ENCODE measurements around the gene FAM50B. TPM values are rescaled to one million over a fixed set of nuclear protein-coding genes. Genes with fewer than 3 reads are reported as not detected.

FAM50B gene
- total RNA-seq, 1 donor from 2014 or later: 10.7 TPM

DNA sequence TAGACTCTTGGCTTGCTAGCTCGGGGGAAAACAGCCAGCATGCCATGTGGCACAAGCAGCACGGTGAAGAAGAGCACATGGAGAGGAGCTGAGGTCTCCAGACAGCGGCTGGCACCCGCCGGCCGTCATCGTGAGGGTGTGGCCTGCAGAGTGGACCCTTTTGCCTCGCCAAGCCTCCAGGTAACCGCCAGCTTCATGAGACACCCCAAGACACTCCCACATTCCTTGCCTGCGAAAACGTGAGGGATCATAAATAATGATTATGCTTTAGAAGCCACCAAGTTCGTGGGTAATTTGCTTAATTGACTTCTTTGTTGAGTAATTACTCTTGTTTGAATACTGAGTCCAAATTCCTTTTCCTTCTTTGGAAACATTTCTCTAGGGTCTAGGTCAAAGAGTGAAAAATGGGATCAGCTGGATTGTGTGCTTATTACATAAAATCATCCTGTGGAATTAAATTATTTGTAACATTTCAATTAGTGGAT lies 23.2 kb downstream of the FAM50B start:
- no peak for DNase-seq (ENCODE audit: low spot score)

DNA sequence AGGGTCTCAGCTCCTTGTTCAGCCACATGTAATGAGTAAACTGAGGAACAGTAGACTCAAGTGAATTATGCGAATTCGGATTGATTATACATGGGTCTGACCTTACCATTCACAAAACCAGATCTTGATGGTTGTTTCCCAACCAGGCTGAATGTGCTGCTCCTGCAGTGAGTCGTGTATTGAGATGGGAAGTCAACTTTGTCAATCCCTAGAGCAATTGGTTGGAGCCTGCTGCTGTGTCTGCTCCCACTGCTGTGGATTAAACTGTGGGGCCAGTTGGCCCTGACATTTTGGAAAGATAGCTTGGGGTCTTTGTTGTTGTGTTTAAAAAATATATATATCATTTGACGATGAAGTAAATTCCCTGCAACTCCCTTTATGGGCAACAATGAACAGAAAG lies 23.9 kb downstream of the FAM50B start:
- DNase-seq (ENCODE audit: low spot score): no peak

DNA sequence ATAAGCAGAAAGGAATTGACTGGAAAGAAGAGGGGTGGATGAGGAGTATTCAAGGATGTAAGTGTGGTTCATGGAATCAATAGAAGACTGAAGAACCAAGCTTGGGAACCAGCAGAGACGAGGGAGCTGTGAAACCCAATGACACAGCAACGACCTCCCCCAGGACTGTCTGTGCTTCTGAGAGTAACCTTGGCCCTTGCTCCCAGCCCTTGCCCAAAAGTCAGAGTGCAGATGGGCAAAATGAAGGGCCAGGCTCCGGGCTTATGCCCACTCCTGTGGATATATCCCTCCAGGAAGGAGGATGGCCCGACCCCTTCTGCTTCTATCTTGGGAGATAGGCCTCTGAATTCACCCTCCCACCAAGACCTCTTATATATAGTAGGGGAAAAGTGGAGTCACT lies 24.9 kb downstream of the FAM50B start:
- DNase-seq (ENCODE audit: low spot score): no peak

DNA sequence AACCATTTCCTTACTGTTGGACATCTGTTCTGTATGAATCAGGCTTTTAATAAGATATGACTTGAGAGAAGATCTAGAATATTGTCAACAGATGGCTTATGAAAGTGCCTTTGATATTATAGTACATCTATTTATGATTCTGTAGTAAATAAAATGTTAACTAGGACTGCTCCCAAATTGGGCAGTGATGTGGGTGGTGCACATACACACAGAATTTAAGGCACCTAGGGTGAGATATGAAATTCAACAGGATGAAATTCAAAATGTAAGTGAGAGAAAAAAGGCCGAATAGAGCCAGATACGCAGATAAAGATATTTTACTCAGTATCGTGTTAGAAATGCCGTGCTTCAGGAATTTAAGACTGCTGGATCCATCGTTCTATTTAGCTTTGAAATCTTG lies 26.3 kb downstream of the FAM50B start:
- no peak for DNase-seq (ENCODE audit: low spot score)

DNA sequence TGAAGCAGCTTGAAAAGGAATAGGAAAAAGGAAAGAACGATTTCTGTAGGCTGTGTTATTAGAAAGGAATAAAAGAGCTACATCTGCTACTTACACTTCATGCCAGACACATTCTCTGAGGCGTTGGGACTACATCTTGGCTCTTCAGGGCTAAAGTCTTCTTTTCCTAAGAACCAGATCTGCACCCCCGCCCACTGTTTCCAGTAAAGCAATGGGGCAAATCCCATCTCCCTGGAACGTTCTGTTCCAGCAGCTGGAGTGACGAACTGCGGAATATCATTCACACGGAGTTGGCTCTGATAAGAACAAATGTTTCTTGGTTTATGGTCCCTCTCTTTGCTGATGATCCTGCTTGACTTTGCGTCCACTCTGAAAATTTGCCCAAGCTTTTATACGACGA lies 26.9 kb downstream of the FAM50B start:
- no peak for DNase-seq (ENCODE audit: low spot score)

DNA sequence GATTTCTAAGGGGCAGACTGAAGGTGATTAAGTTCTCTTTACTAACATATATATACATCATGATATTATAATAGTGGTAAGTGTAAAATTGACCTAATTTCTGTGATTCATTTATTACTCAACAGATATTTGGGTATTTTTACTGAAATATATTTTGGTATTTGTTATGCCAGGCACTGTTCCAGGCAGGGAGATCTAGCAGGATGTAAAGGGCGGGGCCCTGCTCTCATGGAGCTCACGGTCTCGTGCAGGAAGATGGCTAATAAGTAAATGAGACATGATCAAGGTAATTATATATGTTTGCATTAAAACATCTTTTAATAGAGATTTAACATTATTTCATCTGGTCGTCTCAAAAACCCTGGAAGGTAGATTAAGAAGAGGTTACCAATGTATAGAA lies 27.7 kb downstream of the FAM50B start:
- no peak for DNase-seq (ENCODE audit: low spot score)

DNA sequence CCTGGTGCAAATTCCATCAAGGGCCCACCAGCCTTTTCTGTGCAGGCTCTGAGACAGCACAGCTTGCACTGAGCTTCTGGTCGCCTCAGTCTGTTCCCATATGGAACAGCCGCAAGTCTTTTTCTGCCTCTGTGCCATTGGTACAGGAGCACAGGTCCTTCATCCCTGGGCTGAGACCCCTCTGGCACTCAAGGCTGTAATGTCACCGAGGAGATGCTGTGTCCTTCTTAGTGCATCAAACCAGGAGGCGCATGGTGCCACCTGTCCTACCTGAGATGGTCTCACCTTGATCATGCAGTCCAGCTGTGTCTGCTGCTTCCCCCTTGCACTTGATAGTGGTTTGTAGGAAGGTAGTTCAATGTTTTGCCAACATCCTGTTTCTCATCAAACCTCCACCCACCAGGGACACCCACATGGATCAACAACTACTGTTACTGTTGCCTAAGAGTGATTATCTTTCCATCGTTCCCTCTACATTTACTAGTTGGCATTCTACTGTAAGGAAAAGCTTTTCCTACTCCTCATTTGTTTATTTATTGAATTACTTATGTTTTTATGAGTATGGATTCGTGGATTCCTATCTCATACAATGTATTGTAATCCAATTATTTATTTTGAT lies 29.0 kb downstream of the FAM50B start:
- DNase-seq (ENCODE audit: low spot score): no peak

DNA sequence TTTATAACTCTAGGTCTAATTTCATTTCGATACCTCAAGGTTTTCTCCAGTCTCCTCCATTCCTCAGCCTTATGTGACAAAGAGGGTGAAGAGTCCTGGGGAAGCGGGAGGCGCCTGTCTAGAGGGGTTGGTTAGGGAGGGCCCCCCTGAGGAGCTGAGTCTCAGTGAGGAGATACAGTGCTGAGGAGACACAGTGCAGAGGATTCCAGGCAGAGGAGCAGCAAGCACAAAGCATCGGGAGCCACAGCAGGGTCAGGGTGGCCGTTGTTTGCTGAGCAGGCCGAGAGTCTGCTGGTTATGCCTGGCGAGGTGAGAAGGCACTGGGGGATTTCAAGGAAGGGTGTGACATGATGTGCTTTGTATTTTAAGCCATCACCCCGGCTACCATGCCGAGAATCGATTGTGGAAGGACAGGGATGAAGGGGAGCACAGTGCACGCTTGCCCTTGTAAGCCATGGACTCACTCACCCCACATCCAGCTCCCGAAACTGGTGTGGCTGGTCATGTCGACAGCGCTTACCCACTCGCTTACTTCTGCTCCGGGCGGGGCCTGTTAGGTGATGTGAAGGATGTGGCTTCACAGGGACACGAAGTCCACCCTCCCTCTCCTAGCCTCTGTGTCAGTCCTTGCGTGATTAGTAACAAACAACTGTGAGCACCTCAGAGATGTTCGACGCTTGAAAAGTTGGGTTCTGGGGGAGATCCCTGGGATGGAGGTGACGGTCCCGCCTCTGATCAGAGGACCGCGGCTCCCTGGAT lies 30.2 kb downstream of the FAM50B start:
- DNase-seq (ENCODE audit: low spot score): no peak

DNA sequence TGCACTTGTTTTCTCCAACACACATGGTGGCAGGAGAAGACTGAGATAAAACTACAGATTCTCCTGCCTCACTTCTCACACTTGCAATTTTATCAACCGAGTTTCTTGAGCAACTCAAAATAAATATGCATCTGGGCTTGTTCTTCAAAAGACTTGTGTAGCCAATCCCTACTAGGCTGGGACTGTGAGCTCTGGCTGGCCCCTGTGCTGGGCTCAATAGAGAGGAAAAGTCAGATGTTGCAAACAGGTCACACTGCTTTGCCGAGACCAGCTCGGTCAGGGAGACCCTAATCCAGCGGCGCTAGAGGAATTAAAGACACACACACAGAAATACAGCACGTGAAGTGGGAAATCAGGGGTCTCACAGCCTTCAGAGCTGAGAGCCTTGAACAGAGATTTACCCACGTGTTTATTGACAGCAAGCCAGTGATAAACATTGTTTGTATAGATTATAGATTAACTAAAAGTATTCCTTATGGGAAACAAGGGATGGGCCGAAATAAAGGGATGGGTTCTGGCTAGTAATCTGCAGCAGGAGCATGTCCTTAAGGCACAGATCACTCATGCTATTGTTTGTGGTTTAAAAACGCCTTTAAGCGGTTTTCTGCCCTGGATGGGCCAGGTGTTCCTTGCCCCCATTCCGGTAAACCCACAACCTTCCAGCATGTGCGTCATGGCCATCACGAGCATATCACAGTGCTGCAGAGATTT lies 32.7 kb downstream of the FAM50B start:
- DNase-seq (ENCODE audit: low spot score): no peak

DNA sequence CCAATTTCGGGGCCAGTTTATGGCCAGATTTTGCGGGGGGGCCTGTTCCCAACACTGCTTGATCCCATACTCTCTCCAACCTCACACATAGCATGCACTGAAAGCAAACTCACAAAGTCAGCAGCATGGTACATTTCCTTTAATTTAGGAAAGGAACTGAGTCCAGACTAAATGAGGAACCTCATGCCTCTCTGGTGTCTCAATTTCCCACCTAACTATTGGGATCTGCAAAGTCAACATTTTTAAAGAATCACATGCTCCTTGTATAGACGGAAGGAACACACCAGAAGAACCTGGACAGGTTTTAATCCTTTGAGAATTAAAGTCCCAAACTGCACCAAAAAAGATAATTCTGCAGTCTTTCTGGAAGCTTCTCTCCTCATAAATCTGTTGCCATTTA lies 33.3 kb downstream of the FAM50B start:
- DNase-seq (ENCODE audit: low spot score): no peak

DNA sequence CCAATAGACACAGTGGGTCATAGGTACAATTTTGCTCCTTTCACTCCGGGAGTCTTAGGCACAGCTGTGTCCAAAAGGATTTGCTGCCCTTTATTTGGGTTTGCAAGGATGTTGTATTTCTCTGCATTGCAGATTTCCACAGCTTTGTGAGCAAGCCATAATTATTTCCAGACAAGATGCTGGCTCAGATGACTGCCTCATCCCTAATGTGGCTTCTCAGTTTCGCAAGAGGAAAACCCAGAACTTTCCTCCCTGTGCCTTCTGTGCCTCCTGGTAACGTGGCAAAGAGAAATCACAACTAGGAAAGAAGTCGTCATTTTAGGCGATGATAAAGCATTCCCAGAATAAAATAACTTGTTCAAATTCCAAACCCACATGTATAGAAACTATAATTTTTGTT lies 33.7 kb downstream of the FAM50B start:
- no peak for DNase-seq (ENCODE audit: low spot score)

DNA sequence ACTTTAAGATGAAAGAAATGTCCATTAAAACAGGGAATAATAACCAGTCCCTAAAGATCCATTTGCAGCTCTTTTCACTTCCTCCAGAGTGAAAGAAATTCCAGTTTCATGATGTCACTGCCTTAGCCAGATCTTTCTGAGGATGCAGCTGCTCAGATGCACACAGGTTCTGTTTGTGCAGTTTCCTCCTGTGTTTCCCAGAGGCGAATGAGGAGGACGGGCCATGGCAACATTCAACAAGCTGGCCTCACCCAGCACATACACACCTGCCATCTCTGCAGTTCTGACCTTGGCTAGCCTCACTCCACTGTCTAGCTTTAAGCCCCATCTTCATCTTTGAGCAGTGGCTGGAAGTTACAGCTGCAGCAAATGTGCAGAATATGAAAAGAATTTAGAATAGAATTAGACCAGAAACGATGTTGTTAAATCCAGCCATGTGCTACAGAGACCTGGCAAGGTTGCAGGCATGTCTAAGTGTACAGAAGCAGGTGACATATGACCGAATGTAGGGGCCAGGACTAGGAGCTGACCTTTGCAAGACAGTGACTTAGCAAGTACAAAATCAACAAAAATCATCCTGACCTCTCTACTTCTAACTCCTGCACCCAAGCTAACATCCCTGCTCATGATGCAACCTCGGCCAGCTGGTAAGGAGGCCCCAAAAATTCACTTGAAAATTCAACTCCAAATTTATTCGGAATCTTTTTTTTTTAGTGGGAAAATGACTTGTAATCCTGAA lies 35.0 kb downstream of the FAM50B start:
- DNase-seq (ENCODE audit: low spot score): no peak

DNA sequence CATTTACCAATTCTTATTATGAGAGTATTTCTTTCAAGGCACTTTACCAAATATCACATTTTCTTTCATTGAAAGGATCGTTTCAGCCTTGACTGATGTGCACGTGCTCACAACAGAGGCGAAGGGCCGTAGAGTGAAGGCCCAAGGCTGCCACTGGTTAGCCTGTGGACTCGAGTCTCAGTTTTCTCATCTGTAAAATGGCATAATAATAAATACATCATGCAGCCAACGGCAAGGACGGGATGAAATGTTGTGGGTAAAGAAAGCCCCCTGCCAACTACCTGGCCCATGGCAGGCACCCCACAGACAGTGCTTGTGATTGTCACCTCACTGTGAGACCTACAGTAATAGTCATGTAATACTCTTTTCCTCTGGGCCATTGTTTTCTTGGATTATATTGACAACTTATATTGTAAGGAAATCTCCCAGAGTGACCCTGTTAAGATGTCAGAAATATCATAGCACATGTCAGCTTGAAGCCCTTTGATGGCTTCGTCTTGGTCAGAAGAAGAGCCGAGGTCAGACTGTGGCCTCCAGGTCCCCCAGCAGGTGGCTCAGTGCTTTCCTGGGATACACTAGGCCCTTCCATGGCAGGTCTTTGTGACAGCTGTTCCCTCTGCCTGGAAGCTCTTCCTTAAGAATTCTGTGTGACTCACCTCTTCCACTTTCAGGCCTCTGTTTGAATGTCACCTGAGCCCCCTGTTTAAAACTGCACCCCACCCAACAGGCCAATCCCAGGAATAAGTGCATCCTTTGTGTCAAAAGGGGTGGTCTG lies 36.3 kb downstream of the FAM50B start:
- DNase-seq (ENCODE audit: low spot score): no peak

DNA sequence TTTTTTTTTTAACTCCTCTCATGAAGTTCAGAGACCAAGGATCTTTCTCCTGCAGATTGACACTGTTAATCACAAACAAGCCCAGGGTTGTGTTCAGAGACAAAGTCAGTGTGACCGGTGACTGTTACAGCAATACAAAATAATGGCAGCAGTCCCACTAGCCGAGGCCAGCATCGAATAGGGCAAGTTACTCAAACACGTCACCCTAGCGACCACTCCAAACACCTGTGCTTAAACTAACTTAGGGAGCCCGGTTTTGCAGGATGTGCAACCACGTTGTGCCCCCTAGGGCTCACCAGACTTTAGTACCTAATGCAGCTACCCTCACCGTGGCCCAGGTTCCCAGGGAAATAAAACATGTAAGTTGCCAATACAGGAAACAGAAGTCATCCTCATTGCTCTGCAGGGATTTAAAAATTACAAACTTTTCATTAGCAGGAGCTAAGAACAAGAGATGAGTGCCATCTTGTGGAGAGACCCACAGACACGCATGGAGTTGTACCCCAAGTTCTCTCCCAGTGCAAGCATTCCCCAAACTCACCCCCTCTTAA lies 38.1 kb downstream of the FAM50B start:
- DNase-seq (ENCODE audit: low spot score): no peak

DNA sequence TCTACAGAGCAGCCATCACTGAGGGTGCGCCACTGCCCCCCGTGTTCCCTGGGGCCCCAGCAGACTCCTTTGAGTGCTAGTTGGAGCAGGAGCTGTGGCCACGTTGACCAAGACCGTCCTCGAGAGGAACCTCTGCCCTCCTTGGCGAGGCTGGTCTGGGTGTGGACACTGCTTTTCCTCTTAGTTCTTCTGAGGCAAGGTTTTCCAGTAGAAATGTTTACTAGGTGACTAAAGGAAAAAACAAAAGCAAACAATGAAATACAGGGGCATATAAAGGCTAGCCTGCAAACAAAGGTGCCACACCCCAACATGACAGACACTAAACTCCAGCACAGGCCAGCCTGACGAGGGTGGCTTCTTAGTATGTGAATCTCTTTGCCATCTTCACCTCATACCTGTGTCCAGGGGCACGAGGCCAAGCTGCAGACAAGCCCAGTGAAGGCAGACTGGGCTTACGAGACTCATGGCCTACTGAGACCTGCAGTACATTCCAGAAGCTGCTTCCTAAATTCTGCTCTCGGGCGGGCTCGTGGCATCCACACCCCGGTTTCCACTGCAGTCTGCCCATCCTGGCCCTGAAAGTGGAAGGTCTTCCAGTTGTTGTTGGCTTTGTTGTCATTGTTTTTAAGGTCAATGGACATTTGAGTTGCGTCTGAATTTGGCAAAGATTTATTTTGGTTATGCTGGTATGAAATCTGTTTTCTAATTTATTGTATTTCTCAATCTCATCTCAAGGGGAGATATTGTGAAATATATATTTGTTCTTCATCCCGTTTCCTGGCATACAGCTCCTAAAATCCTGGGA lies 39.2 kb downstream of the FAM50B start:
- DNase-seq (ENCODE audit: low spot score): no peak

DNA sequence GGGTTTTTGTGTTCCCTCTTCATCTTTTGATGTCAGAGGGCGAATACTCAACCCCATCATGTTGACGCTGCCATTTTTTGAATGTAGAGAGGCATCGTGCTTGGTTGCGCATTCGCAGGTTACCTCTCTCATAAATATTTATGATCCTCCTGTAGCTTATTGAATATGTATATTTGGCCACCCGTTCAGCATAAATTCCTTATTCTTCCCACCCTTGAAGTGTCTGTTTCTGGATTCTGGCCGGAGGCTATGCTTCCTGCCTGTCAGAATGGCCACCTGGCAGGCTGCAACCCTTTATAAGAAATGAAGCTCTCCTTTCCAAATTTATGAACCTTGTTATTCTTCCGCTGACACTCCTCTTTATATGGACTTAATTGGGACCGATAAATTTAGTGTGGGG lies 40.9 kb downstream of the FAM50B start:
- DNase-seq (ENCODE audit: low spot score): no peak

DNA sequence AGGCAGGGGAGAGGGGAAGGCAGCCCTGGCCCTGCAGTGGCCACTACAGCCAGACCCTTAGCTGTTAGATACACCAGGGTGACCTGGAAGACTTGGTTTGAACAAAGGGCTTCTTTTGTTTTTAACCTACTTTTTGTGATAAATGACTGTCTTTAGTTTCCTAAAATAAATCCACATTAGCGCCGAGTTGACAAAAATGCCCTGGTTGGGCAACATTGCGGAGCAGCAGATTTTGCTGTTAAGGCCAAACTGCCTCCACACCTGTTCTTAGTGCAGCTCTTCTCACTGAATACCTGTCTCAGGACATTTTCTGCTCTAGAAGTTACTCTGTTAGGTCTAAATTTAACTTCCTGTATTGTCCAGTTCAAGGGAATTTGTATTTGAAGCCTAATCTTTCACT lies 42.7 kb downstream of the FAM50B start:
- no peak for DNase-seq (ENCODE audit: low spot score)

DNA sequence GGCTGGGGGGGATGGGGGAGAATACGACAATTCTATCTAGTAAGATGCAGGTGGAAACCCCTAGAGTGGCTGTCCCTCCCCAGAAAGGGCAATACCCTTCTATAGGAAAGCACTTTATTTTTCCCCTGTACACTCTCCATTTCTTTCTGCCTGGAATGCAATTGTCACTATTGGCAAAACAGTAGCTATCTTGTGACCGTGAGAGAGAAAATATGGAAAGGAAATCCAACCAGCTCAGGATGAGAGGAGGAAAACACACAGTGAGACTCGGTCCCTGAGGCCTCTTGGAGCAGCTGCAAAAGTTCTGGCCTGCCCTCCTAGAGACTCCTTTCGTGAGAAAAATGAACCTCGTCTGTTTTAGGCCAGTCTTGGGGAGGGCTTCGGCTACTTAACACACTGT lies 43.4 kb downstream of the FAM50B start:
- no peak for DNase-seq (ENCODE audit: low spot score)

DNA sequence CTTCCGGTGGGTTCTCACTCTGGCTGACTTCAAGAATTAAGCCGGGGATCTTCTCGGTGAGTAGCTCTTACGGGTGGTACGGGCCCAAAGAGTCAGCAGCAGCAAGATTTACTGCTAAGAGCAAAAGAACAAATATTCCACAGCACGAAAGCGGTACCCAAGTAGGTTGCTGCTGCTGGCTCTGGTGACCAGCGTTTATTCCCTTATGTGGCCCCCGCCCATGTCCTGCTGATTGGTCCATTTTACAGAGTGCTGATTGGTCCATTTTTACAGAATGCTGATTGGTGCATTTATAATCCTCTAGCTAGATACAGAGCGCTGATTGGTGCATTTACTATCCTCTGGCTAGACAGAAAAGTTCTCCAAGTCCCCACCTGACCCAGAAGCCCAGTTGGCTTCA lies 44.3 kb downstream of the FAM50B start:
- no peak for DNase-seq (ENCODE audit: low spot score)

DNA sequence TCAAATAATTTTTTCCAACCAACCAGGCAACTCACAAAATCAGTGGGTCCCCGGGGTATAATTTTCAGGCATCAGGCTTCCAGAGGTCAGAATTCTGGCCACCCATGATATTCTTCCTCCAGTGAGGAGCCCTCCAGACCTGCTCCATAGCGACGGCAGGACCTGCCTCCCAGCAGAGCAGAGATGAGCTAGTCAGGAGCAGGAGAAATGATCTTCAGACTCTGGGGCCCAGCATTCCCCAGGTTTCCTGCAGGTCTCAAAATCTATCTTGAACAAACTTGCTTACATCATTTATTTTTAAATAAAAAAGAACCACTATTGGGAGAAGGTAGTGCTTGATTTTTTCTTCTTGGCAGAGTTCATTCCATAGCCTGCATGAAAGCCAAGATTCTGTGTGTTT lies 44.7 kb downstream of the FAM50B start:
- DNase-seq (ENCODE audit: low spot score): no peak
